BE2C (cell line): ENCODE results near the gene CNPY4.
A peak's percentile ranks its signal among the peaks of the same experiment; 100 is the strongest.

Experiments used
- DNase-seq: peaks from one replicate; pipeline ENCODE4 v3.0.0-alpha.2; 2020
- H3K27me3 ChIP-seq: fragments of 250-450 bp; sonication (Bioruptor Pico); 2 replicates; pipeline ENCODE4 v1.5.1; 2020; ENCODE audit warnings: mild to moderate bottlenecking
- H3K36me3 ChIP-seq: fragments of 250-450 bp; sonication (Bioruptor Pico); 2 replicates; pipeline ENCODE4 v1.5.1; 2020; ENCODE audit warnings: mild to moderate bottlenecking
- H3K4me1 ChIP-seq: fragments of 250-450 bp; sonication (Bioruptor Pico); 2 replicates; pipeline ENCODE4 v1.5.1; 2020
- H3K4me3 ChIP-seq: 2 replicates; pipeline ENCODE4 v1.5.1; 2011; ENCODE audit warnings: low read depth, low read length
- H3K9me3 ChIP-seq: fragments of 250-450 bp; sonication (Bioruptor Pico); 2 replicates; pipeline ENCODE4 v1.5.1; 2020
- TF ChIP-seq, protein P1 (sequence below): IDR thresholded peaks from 2 replicates; pipeline ENCODE4 v1.5.1; 2012; ENCODE audit warnings: mild to moderate bottlenecking, low read depth, low read length

The CNPY4 gene

GRCh38 chr7:100170101-100170897, 50.9 kb downstream of the CNPY4 start:
- DNase-seq = no peak
- H3K9me3 ChIP-seq = no peaks in the 10 kb centered on the region
- H3K36me3 ChIP-seq = no peaks in the 10 kb centered on the region
- H3K4me1 ChIP-seq = peaks cover 5% of the 10 kb centered on the region
- peaks cover 21% of the 10 kb centered on the region for H3K27me3 ChIP-seq
- TF ChIP-seq, protein P1, sequence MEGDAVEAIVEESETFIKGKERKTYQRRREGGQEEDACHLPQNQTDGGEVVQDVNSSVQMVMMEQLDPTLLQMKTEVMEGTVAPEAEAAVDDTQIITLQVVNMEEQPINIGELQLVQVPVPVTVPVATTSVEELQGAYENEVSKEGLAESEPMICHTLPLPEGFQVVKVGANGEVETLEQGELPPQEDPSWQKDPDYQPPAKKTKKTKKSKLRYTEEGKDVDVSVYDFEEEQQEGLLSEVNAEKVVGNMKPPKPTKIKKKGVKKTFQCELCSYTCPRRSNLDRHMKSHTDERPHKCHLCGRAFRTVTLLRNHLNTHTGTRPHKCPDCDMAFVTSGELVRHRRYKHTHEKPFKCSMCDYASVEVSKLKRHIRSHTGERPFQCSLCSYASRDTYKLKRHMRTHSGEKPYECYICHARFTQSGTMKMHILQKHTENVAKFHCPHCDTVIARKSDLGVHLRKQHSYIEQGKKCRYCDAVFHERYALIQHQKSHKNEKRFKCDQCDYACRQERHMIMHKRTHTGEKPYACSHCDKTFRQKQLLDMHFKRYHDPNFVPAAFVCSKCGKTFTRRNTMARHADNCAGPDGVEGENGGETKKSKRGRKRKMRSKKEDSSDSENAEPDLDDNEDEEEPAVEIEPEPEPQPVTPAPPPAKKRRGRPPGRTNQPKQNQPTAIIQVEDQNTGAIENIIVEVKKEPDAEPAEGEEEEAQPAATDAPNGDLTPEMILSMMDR = no peak
- H3K4me3 ChIP-seq = no peak overlapping the region

DNA sequence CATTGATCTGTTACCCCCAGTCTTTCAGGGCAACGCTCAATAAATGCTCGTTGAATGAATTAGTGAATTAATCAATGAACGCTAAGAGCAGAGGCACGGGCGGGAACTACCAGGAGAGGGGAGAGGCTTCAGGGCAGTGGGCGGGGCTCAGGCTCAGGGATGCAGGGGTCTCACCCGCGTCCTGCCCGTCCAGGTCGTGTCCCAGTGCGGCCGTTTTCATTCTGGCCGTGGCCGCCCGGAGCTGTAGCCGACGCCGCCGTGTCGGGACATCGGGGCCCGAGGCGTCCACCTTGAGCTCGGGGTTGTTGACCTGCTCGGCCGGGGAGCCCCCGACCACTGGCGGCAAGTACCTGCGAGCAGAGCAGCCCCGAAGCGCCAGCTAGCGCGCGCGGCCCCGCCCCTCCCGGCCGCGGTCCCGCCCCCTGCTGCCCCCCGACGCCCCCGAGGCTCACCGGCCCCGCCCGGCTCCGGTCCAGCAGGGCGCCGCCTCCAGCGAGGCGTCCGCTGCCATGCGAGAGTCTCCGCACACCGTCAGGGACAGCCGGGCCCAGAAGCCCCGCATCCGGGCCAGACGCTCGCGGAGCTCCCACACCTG, 51.8 kb downstream of the CNPY4 start:
- Histone ChIP-seq H3K9me3 (no peaks in the 10 kb centered on the region), H3K4me1 (peaks cover 5% of the 10 kb centered on the region), H3K27me3 (peaks cover 20% of the 10 kb centered on the region), H3K4me3 (peak overlapping the region; percentile 40), H3K36me3 (no peaks in the 10 kb centered on the region)
- TF ChIP-seq, protein P1 = no peak
- DNase-seq = peak; percentile 34

GRCh38 chr7:100171840-100172239, 52.4 kb downstream of the CNPY4 start:
- Histone ChIP-seq H3K9me3 (no peaks in the 10 kb centered on the region), H3K4me1 (peaks cover 8% of the 10 kb centered on the region), H3K4me3 (no peak overlapping the region), H3K36me3 (no peaks in the 10 kb centered on the region), H3K27me3 (peaks cover 14% of the 10 kb centered on the region)
- DNase-seq = no peak
- TF ChIP-seq, protein P1 = no peak

GRCh38 chr7:100173806-100174495, 54.5 kb downstream of the CNPY4 start:
- H3K27me3 ChIP-seq = no peaks in the 10 kb centered on the region; the same call in 1 of the 2 replicates

GRCh38 chr7:100174582-100174981, 55.1 kb downstream of the CNPY4 start:
- no peak for DNase-seq
- Histone ChIP-seq H3K4me3 (no peak overlapping the region), H3K27me3 (no peaks in the 10 kb centered on the region; the same call in 1 of the 2 replicates), H3K9me3 (peaks cover 7% of the 10 kb centered on the region), H3K4me1 (peaks cover 3% of the 10 kb centered on the region), H3K36me3 (no peaks in the 10 kb centered on the region)
- TF ChIP-seq, protein P1 = no peak

More at GRCh38 chr7:100173806-100174495, 54.5 kb downstream of the CNPY4 start:
- Histone ChIP-seq H3K4me3 (no peak overlapping the region), H3K4me1 (peaks cover 3% of the 10 kb centered on the region), H3K9me3 (peaks cover 7% of the 10 kb centered on the region), H3K36me3 (no peaks in the 10 kb centered on the region)
- TF ChIP-seq, protein P1 = no peak
- DNase-seq = no peak
